Peyer's patch (tissue), 4 donors: ENCODE data around the gene FRMD8. TPM values are rescaled to one million over a fixed set of nuclear protein-coding genes. Genes with fewer than 3 reads are reported as not detected.
A peak's percentile ranks its signal among the peaks of the same experiment; 100 is the strongest.

Experiments
- DNase-seq, 3 donors: peaks; one replicate each; pipeline ENCODE4 v3.0.0-alpha.2; 2017 to 2019
- H3K27ac ChIP-seq, 4 donors: fragments of 200-600 bp; sonication (generic); one replicate each; pipeline ENCODE4 v1.5.1; 2016 to 2019
- H3K27me3 ChIP-seq, 2 donors: fragments of 200-600 bp; sonication (generic); one replicate each; pipeline ENCODE4 v1.5.1; 2019
- H3K36me3 ChIP-seq, 3 donors: fragments of 200-600 bp; sonication (generic); one replicate each; pipeline ENCODE4 v1.5.1; 2016 to 2019
- H3K4me1 ChIP-seq, 4 donors: fragments of 200-600 bp; sonication (generic); one replicate each; pipeline ENCODE4 v1.5.1; 2016 to 2019
- H3K4me3 ChIP-seq, 4 donors: fragments of 200-600 bp; sonication (generic); 1 replicate in 3 of 4; 2 replicates in 1 of 4; pipeline ENCODE4 v1.5.1; 2016 to 2019; ENCODE audit warnings: mild to moderate bottlenecking in 1 of 4
- H3K9me3 ChIP-seq, 4 donors: fragments of 200-600 bp; sonication (generic); one replicate each; pipeline ENCODE4 v1.5.1; 2016 to 2019; ENCODE audit warnings: mild to moderate bottlenecking in 1 of 4
- CTCF ChIP-seq, 6 experiments: fragments of 450-650 bp in 4 of 6; fragments of 200-600 bp in 2 of 6; sonication (generic) in 1 of 6; IDR thresholded peaks; one replicate each; pipeline ENCODE4 v1.5.1; 2017 to 2019; ENCODE audit warnings: antibody characterized with exemption in 6 of 6, mild to moderate bottlenecking in 3 of 6, moderate library complexity in 1 of 6
- POLR2A ChIP-seq, 2 donors: fragments of 450-650 bp; IDR thresholded peaks; one replicate each; pipeline ENCODE4 v1.5.1; 2017; ENCODE audit warnings: antibody characterized with exemption in 2 of 2, mild to moderate bottlenecking in 2 of 2, moderate library complexity in 2 of 2
- total RNA-seq, 4 donors: library from RNA; depleted of rRNA; stranded (reverse); fragments of >200 nt; gene quantifications; one replicate each; pipeline ENCODE4 v1.1.0, GENCODE V29; 2016

The FRMD8 gene
- total RNA-seq, 4 donors from 2014 or later, result 51.2 to 115 (median 102) TPM

DNA sequence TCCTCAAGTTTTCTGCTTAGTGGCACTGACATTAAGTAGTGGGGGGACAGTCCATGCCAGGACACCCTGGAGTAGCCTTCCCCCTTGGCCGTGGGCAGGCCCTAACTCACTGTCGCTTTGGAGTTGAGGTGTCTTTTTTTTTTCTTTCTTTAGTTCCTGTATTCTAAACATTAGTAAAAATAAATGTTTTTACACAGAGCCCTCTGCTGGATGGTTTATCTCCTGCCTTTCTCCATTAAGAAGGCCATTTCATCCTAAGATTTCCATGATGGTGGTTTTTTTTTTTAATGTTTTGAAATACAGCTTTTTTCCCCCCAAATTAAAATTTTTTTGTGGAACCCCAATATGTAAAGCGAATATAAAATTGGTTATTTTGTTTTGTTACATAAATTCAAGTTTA, 33.7 kb upstream of the FRMD8 start:
- no peak for DNase-seq
- TF ChIP-seq POLR2A (IDR thresholded peaks at IDR 0.05), result no peak
- TF ChIP-seq CTCF (IDR thresholded peaks at IDR 0.05), result peak in 4 of 6 experiments; percentile 22 to 33 (median 30)
- Histone ChIP-seq H3K27me3 (no peaks in the 10 kb centered on the region), H3K27ac (no peak overlapping the region), H3K36me3 (peaks cover 0 to 50% (median 0%) of the 10 kb centered on the region in 3 donors), H3K4me3 (no peak overlapping the region), H3K4me1 (peaks cover 0 to 32% (median 7%) of the 10 kb centered on the region in 4 donors), H3K9me3 (no peaks in the 10 kb centered on the region)

DNA sequence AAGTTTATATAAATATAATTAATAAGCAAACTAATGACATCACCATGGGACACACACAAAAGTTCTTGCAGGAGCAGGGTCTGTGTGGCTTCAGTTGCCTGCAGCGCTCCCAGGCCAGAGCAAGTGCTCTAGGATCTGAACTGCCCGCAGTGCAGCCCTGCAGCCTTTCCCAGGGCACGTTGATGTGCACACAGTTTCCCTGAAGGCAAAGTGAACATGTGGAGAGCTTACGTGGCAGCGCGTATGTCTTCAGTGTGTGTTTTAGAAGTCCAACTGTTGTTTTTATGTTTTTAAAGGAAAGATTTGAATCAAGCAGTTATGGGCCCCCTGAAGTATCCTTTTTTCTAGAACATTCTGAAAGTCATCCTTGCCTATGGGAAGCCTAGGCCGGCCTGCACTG, 33.1 kb upstream of the FRMD8 start:
- H3K36me3 ChIP-seq, result peaks cover 0 to 44% (median 0%) of the 10 kb centered on the region in 3 donors
- no peak overlapping the region for H3K27ac ChIP-seq
- no peaks in the 10 kb centered on the region for H3K9me3 ChIP-seq
- DNase-seq, result no peak
- TF ChIP-seq CTCF (IDR thresholded peaks at IDR 0.05), result no peak
- no peak for TF ChIP-seq POLR2A (IDR thresholded peaks at IDR 0.05)
- H3K4me3 ChIP-seq, result no peak overlapping the region
- peaks cover 0 to 34% (median 7%) of the 10 kb centered on the region in 4 donors for H3K4me1 ChIP-seq
- no peaks in the 10 kb centered on the region for H3K27me3 ChIP-seq

DNA sequence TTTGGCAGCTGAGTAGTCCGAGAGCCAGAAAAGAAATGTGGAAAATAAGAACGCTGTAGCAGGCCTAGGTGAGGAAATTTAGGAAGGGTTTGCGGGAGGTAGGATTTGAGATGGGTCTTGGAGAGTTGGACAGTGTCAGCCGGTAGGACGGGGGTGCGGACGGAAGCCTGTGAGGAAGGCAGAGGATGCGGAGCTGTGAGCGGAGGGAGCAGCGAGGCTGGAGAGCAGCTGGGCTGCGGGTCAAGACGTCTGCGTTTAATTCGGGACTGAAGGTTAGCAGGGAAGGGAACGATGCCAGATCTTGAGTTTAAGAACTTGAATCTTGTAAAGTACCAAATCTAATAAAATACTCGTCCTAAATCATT, 32.6 kb upstream of the FRMD8 start:
- Histone ChIP-seq H3K9me3 (no peaks in the 10 kb centered on the region), H3K36me3 (peaks cover 0 to 39% (median 0%) of the 10 kb centered on the region in 3 donors), H3K4me1 (peaks cover 0 to 40% (median 7%) of the 10 kb centered on the region in 4 donors), H3K4me3 (peak overlapping the region; percentile 82 to 97 (median 87)), H3K27ac (peak overlapping the region; percentile 81 to 92 (median 88)), H3K27me3 (no peaks in the 10 kb centered on the region)
- peak in 1 of 3 donors; percentile 58 for DNase-seq
- no peak for TF ChIP-seq CTCF (IDR thresholded peaks at IDR 0.05)
- TF ChIP-seq POLR2A (IDR thresholded peaks at IDR 0.05), result no peak

GRCh38 chr11:65354265-65355012, 32.0 kb upstream of the FRMD8 start, which contains the start of gene TIGD3:
TSS of gene TIGD3 (plus strand) at chr11:65354751. CDS start at chr11:65355809, 1,058 bp downstream.
- peak within 1 kb of the TSS; percentile 82 to 97 (median 87) for H3K4me3 ChIP-seq
- peak within 1 kb of the TSS; percentile 81 to 92 (median 88) for H3K27ac ChIP-seq
- H3K4me1 ChIP-seq, result peaks cover 0 to 41% (median 7%) of the 10 kb centered on the region in 4 donors
- H3K27me3 ChIP-seq, result no peaks in the 10 kb centered on the region
- peaks cover 0 to 34% (median 0%) of the 10 kb centered on the region in 3 donors for H3K36me3 ChIP-seq
- TF ChIP-seq POLR2A (IDR thresholded peaks at IDR 0.05) (peak; percentile 64 to 96), CTCF (IDR thresholded peaks at IDR 0.05) (peak in 1 of 6 experiments; percentile 7)
- H3K9me3 ChIP-seq, result no peaks in the 10 kb centered on the region
- peak; percentile 98 to 99 (median 98) for DNase-seq

GRCh38 chr11:65355013-65355775, 31.2 kb upstream of the FRMD8 start:
- H3K27ac ChIP-seq, result peak overlapping the region; percentile 81 to 92 (median 88)
- peaks cover 0 to 26% (median 0%) of the 10 kb centered on the region in 3 donors for H3K36me3 ChIP-seq
- TF ChIP-seq CTCF (IDR thresholded peaks at IDR 0.05) (no peak), POLR2A (IDR thresholded peaks at IDR 0.05) (no peak)
- DNase-seq, result peak; percentile 73 to 82 (median 79)
- H3K4me3 ChIP-seq, result peak overlapping the region; percentile 82 to 97 (median 87)
- H3K4me1 ChIP-seq, result peaks cover 0 to 41% (median 7%) of the 10 kb centered on the region in 4 donors
- H3K9me3 ChIP-seq, result no peaks in the 10 kb centered on the region
- H3K27me3 ChIP-seq, result no peaks in the 10 kb centered on the region
